Stimulated activated CD8-positive, alpha-beta memory T cell treated with anti-CD3 and anti-CD28 coated beads, Interleukin-15, amount 100 ng/mL, for 24 hours (primary cell): Measurements from ENCODE around the gene RTL1.

Source experiments
- DNase-seq: peaks from one replicate; pipeline ENCODE4 v3.0.0-alpha.2; 2020; ENCODE audit warnings: low read depth

RTL1 gene

GRCh38 chr14:100851586-100851916 lies 52.0 kb downstream of the RTL1 start:
- no peak for DNase-seq

DNA sequence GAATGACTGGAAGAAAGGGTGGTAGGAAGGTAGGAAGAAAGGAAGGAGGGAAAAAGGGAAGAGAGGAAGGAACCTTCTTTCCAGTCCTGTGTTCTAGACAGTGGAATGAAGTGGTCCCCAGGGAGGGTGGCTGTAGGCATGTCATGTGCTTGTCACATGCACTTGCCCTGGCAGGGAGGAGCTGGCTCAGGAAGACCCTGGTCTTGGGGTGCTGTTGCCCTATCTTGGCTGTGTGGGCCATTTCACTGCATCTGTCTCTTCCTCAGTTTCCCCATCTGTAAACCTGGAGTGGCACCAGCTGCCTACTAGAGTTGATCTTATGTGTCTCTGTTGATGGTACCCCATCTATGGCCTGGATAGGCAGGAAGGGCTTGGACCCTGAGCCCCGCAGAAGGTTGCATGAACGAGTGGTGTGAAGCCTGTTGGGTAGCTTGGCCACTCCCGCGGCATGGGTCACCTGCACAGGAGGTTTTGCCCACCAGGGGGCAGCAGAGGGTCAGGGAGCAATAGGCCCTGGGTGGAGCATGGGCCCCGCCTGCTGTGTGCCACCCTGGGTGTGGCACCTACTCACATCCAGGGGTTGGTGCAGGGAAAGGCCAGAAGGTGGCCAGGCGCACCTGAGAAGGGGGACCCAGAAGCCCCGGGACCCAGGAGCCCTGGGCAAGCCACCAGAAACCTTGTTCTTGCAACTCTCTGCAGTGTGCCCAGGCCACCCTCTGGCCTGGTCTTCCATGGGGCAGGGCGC lies 52.5 kb downstream of the RTL1 start:
- peak; percentile 71 for DNase-seq

GRCh38 chr14:100849115-100849781 lies 54.3 kb downstream of the RTL1 start:
- no peak for DNase-seq

- DNase-seq = no peak
Observed at GRCh38 chr14:100846309-100846859, 57.1 kb downstream of the RTL1 start.

- DNase-seq = no peak
Observed at GRCh38 chr14:100845341-100845740, 58.2 kb downstream of the RTL1 start.

- no peak for DNase-seq
Observed at GRCh38 chr14:100844846-100845245, 58.7 kb downstream of the RTL1 start.

DNA sequence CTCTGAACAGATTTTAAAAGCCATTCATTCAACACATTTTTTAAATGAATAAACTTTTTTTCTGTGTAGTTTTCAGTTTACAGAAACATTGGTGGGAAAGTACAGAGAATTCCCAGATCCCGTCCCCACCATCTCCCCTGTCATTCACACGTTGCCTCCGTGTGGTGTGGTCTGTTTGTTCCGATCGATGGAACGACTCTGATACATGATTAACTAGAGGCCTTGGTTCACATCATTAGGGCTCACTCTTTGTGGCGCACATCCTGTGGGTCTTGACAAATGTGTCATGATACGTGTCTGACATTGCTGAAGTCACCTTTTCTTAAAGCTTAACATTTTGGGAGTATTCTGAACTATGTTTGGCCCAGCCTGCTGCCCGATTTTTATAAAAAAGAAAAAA lies 59.1 kb downstream of the RTL1 start:
- no peak for DNase-seq

DNA sequence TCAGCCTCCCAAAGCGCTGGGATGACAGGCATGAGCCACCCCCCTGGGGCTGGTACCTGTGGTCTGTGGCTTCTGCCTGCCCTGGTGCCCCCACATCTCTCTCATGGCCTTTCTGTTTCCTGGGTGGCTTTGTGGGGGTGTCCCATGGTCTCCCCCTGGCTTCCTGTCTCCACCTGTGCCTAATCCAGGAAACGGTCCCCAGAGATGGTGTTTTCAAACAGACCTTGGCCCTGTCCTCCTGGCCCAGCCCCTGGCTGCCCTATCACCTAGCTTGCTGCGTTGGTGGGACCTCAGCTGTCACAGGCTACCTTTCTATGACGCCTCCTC lies 59.5 kb downstream of the RTL1 start:
- DNase-seq = no peak

- DNase-seq = no peak
Observed at GRCh38 chr14:100842799-100843198, 60.7 kb downstream of the RTL1 start.

GRCh38 chr14:100841761-100842403 lies 61.6 kb downstream of the RTL1 start:
- DNase-seq = no peak

- no peak for DNase-seq
Observed at GRCh38 chr14:100841066-100841760, 62.3 kb downstream of the RTL1 start.

GRCh38 chr14:100840286-100841065 lies 63.0 kb downstream of the RTL1 start:
- no peak for DNase-seq

GRCh38 chr14:100839681-100840111 lies 63.8 kb downstream of the RTL1 start:
- no peak for DNase-seq

DNA sequence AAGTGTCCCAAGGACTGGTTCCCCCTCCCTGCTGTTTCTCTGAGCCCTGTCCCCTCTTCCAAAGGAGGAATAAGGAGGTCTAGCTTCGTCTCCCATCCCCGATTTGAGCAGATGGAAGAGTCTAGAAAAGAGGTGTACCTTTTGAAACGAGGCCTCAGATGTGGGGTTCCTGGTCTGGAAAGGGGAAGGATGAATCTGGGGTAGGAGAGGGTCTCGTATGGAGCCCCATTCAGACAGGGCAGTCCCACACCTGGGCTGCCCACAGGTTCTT lies 64.3 kb downstream of the RTL1 start:
- DNase-seq = no peak

DNA sequence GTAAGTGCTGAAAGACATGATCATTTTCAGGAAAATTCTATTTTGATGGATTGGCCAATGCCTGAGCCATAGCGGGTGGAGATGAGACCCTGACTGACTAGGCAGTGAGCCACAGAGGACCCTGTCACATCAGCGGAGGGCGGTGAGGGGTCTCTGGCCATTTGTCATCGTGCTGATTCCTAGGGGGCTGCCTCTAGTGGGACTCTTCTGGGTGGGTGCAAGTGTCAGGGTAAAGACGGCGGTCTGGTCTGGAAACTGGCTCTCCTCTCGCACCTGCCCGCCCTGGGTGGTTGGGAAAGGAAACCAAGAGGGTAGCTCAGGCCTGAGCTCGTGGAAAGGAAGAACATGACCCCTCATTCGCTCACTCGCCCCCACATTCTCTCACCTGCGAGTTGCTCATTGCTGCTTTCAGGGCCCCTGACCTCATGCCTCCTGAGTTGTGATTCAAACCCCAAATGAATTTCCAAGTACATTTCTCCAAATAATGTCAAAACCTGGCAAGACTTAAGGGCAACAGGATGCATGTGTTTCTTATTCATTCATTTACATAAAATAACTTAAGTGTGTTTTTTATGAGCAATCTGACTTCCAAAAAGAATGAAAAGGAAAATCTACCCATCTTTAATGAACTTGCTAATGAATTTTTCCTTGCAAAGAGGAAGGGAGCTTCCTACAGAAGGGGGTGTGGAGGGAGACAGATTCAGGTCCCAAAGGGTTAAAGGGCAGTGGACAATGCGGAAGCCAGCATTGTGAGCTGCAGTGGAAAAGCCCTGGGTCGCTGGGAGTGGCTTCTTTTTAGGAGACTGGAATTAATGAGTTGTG lies 64.8 kb downstream of the RTL1 start:
- no peak for DNase-seq

DNA sequence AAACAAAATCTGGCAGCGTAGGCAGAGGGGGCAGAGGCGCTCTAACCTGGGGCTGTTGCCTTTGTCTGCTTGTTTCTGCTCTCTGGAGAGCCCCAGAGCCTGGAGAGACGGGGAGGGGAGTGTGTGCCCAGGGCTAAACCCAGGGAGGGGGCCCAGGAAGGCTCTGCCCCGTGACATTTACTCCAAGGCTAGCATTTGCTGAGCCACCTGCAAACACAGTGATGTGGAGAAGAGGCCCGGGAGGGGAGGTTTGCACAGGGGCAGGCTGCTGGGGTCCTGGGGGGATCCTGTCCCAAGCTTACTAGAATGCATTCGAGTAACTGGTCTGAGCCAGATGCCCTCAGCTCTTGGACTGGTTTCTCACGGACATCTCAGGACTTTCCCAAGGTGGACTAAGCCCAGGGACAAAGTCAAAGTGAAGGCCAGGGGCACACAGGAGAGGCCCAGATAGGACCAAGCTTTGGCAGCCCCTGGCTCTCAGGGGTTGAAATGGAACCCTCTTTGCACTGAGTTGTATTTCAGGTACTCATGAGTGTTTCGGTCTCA lies 65.6 kb downstream of the RTL1 start:
- no peak for DNase-seq

GRCh38 chr14:100836941-100837804 lies 66.3 kb downstream of the RTL1 start:
- DNase-seq = no peak

DNA sequence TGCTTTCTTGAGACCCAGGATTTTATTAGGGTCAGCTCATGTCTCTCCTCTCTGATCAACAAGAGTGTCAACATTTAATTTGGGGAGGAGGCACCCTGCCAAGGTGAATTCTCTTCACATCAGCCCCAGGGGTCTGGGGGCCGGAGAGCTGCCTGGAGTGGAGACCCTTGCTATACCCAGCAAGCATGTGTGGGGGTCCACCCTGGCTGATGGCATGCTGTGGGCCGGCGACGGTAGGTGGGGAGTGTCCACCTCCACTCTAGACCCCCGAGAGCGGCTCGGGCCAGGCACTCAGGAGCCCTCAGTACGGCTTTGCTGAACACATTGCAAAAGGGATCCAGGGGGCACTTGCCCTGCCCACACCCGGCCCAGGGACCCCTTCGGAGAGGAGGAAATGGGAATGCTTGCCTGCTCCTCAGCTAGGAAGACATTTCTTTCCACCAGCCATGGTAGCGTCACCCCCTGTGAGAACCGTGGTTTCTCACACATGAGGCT lies 67.2 kb downstream of the RTL1 start:
- DNase-seq = no peak

DNA sequence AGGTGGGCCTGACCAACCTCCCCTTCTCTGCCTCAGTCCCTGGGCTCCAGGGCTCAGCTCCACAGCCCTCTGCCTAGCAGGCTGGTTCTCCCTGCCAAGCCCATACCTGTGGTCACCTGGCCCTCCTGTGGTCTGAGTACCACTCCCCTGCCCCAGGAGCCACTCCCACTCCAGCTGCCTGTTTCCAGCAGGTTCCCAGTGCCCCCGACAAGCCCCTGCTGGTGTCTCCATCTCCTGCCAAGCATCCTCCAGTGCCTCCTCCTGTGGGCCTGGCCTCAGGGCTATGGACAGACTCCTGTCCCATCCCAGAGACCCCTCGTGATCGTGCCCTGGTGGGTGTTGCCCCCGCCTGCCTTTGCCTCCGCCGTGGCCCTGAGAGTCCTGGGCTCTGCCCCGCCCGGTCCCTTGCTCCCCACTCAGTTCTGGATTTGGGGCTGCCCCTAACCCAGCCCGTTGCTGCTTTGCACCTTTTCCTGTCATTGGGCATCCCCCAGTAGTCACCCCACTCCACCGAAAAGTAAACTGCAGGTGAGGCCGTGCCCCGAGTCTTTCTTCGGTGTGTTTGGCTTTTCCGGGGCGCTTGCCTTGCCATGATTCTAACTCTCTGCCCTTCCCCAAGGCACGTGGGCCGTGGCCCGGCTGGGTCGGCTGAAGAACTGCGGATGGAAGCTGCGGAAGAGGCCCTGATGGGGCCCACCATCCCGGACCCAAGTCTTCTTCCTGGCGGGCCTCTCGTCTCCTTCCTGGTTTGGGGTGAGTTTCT lies 67.8 kb downstream of the RTL1 start:
- no peak for DNase-seq
